ENCODE measurements around the gene ALDH1B1.

DNA sequence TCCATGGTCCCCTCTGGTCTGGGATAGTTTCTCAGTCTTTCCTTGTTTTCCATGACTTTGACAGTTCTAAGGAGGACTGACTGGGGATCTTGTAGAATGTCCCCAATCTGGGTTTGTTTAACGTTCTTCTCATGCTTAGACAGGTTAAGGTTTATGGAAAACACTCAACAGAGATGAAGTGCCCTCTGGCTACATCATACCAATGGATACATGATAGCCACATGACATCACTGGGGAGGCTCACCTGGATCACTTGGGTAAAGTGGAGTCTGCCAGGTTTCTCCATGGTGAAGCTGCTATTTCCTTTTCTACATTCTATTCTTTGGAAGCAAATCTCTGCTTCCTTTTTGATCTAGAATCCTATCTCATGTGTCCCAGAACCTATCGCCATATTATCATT is 23.8 kb upstream of the ALDH1B1 start:
- TF ChIP-seq KLF13 (CRISPR knock-in tag; IDR thresholded peaks at IDR 0.05), result no peak
- TF ChIP-seq CTCF (CRISPR knock-in tag; IDR thresholded peaks at IDR 0.05), result no peak
- no peak for TF ChIP-seq ZNF24 (IDR thresholded peaks at IDR 0.05)
- TF ChIP-seq ZBTB10 (CRISPR knock-in tag; IDR thresholded peaks at IDR 0.05; ENCODE audit: borderline replicate concordance), result no peak
- TF ChIP-seq PAX8 (CRISPR knock-in tag; IDR thresholded peaks at IDR 0.05; ENCODE audit: borderline replicate concordance), result no peak
- no peak for TF ChIP-seq ZNF10 (CRISPR knock-in tag; IDR thresholded peaks at IDR 0.05; ENCODE audit: borderline replicate concordance, low read depth)
- TF ChIP-seq ZNF740 (CRISPR knock-in tag; IDR thresholded peaks at IDR 0.05), result no peak
- no peak for TF ChIP-seq ZNF251 (CRISPR knock-in tag; IDR thresholded peaks at IDR 0.05)
- TF ChIP-seq GTF3A (CRISPR knock-in tag; conservative IDR thresholded peaks at IDR 0.05), result no peak
- TF ChIP-seq, protein P1, sequence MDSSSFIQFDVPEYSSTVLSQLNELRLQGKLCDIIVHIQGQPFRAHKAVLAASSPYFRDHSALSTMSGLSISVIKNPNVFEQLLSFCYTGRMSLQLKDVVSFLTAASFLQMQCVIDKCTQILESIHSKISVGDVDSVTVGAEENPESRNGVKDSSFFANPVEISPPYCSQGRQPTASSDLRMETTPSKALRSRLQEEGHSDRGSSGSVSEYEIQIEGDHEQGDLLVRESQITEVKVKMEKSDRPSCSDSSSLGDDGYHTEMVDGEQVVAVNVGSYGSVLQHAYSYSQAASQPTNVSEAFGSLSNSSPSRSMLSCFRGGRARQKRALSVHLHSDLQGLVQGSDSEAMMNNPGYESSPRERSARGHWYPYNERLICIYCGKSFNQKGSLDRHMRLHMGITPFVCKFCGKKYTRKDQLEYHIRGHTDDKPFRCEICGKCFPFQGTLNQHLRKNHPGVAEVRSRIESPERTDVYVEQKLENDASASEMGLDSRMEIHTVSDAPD (CRISPR knock-in tag; IDR thresholded peaks at IDR 0.05), result no peak
- no peak for TF ChIP-seq EZH2 (conservative IDR thresholded peaks at IDR 0.05; ENCODE audit: low read depth, low read length)

All from HepG2 (cell line).